ENCODE measurements around the gene IMPG2. TPM values are rescaled to one million over a fixed set of nuclear protein-coding genes. Genes with fewer than 3 reads are reported as not detected.

The IMPG2 gene
- total RNA-seq, 1 donor from 2014 or later = 0.74 TPM

- no peak overlapping the region for H3K4me3 Mint-ChIP-seq (ENCODE audit: unreplicated experiment)
- no peaks in the 10 kb centered on the region for H3K4me1 Mint-ChIP-seq (ENCODE audit: unreplicated experiment)
- no peaks in the 10 kb centered on the region for H3K27me3 Mint-ChIP-seq (ENCODE audit: unreplicated experiment)
- peaks cover 5% of the 10 kb centered on the region for H3K36me3 Mint-ChIP-seq (ENCODE audit: low read depth, unreplicated experiment)
- no peaks in the 10 kb centered on the region for H3K9me3 Mint-ChIP-seq (ENCODE audit: unreplicated experiment)
- no peak for TF ChIP-seq CTCF (IDR thresholded peaks at IDR 0.05; ENCODE audit: unreplicated experiment)
- no peak for DNase-seq (ENCODE audit: low spot score)
- no peak overlapping the region for H3K27ac Mint-ChIP-seq (ENCODE audit: unreplicated experiment)
Observed at GRCh38 chr3:101329016-101329673, 8.8 kb upstream of the IMPG2 start.

- Mint-ChIP-seq H3K9me3 (ENCODE audit: unreplicated experiment) (no peaks in the 10 kb centered on the region), H3K27ac (ENCODE audit: unreplicated experiment) (no peak overlapping the region), H3K4me3 (ENCODE audit: unreplicated experiment) (no peak overlapping the region), H3K4me1 (ENCODE audit: unreplicated experiment) (no peaks in the 10 kb centered on the region), H3K27me3 (ENCODE audit: unreplicated experiment) (no peaks in the 10 kb centered on the region), H3K36me3 (ENCODE audit: low read depth, unreplicated experiment) (peaks cover 5% of the 10 kb centered on the region)
- no peak for TF ChIP-seq CTCF (IDR thresholded peaks at IDR 0.05; ENCODE audit: unreplicated experiment)
- no peak for DNase-seq (ENCODE audit: low spot score)
Observed at GRCh38 chr3:101325393-101326134, 5.2 kb upstream of the IMPG2 start.

GRCh38 chr3:101319531-101319930 lies 844 bp downstream of the IMPG2 start:
- TF ChIP-seq CTCF (IDR thresholded peaks at IDR 0.05; ENCODE audit: unreplicated experiment) = no peak
- Mint-ChIP-seq H3K36me3 (ENCODE audit: low read depth, unreplicated experiment) (no peaks in the 10 kb centered on the region), H3K4me1 (ENCODE audit: unreplicated experiment) (no peaks in the 10 kb centered on the region), H3K27me3 (ENCODE audit: unreplicated experiment) (no peaks in the 10 kb centered on the region), H3K9me3 (ENCODE audit: unreplicated experiment) (no peaks in the 10 kb centered on the region), H3K4me3 (ENCODE audit: unreplicated experiment) (no peak overlapping the region), H3K27ac (ENCODE audit: unreplicated experiment) (no peak overlapping the region)
- DNase-seq (ENCODE audit: low spot score) = no peak

GRCh38 chr3:101312545-101312944 lies 7.8 kb downstream of the IMPG2 start:
- H3K9me3 Mint-ChIP-seq (ENCODE audit: unreplicated experiment) = peaks cover 13% of the 10 kb centered on the region
- peaks cover 20% of the 10 kb centered on the region for H3K36me3 Mint-ChIP-seq (ENCODE audit: low read depth, unreplicated experiment)
- no peaks in the 10 kb centered on the region for H3K4me1 Mint-ChIP-seq (ENCODE audit: unreplicated experiment)
- no peak overlapping the region for H3K27ac Mint-ChIP-seq (ENCODE audit: unreplicated experiment)
- peaks cover 3% of the 10 kb centered on the region for H3K27me3 Mint-ChIP-seq (ENCODE audit: unreplicated experiment)
- no peak for TF ChIP-seq CTCF (IDR thresholded peaks at IDR 0.05; ENCODE audit: unreplicated experiment)
- DNase-seq (ENCODE audit: low spot score) = no peak
- H3K4me3 Mint-ChIP-seq (ENCODE audit: unreplicated experiment) = no peak overlapping the region

GRCh38 chr3:101311676-101312075 lies 8.7 kb downstream of the IMPG2 start:
- Mint-ChIP-seq H3K36me3 (ENCODE audit: low read depth, unreplicated experiment) (peaks cover 24% of the 10 kb centered on the region), H3K27me3 (ENCODE audit: unreplicated experiment) (peaks cover 3% of the 10 kb centered on the region), H3K9me3 (ENCODE audit: unreplicated experiment) (peaks cover 18% of the 10 kb centered on the region), H3K4me1 (ENCODE audit: unreplicated experiment) (no peaks in the 10 kb centered on the region), H3K27ac (ENCODE audit: unreplicated experiment) (no peak overlapping the region), H3K4me3 (ENCODE audit: unreplicated experiment) (no peak overlapping the region)
- DNase-seq (ENCODE audit: low spot score) = no peak
- TF ChIP-seq CTCF (IDR thresholded peaks at IDR 0.05; ENCODE audit: unreplicated experiment) = no peak

Data from endothelial cell (in vitro differentiated cells).